C4-2B (cell line): ENCODE data around the gene CHCHD3.

Experiments used
- H3K27ac ChIP-seq: fragments of 450-650 bp; 2 replicates; pipeline ENCODE4 v1.5.1; 2017
- ZFX ChIP-seq: fragments of 450-650 bp; IDR thresholded peaks from 2 replicates; pipeline ENCODE4 v1.6.1; 2017
- TF ChIP-seq, protein P1 (sequence below): fragments of 450-650 bp; conservative IDR thresholded peaks from 2 replicates; pipeline ENCODE4 v1.5.1; 2017; ENCODE audit warnings: mild to moderate bottlenecking

The CHCHD3 gene

GRCh38 chr7:132855901-132856300, 226.0 kb downstream of the CHCHD3 start:
- H3K27ac ChIP-seq = no peak overlapping the region
- TF ChIP-seq, protein P1, sequence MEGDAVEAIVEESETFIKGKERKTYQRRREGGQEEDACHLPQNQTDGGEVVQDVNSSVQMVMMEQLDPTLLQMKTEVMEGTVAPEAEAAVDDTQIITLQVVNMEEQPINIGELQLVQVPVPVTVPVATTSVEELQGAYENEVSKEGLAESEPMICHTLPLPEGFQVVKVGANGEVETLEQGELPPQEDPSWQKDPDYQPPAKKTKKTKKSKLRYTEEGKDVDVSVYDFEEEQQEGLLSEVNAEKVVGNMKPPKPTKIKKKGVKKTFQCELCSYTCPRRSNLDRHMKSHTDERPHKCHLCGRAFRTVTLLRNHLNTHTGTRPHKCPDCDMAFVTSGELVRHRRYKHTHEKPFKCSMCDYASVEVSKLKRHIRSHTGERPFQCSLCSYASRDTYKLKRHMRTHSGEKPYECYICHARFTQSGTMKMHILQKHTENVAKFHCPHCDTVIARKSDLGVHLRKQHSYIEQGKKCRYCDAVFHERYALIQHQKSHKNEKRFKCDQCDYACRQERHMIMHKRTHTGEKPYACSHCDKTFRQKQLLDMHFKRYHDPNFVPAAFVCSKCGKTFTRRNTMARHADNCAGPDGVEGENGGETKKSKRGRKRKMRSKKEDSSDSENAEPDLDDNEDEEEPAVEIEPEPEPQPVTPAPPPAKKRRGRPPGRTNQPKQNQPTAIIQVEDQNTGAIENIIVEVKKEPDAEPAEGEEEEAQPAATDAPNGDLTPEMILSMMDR = no peak
- TF ChIP-seq ZFX = no peak

- no peak overlapping the region for H3K27ac ChIP-seq
- no peak for TF ChIP-seq ZFX
- TF ChIP-seq, protein P1 = no peak
These were observed 227.7 kb downstream of the CHCHD3 start for GRCh38 chr7:132854238-132854637.

DNA sequence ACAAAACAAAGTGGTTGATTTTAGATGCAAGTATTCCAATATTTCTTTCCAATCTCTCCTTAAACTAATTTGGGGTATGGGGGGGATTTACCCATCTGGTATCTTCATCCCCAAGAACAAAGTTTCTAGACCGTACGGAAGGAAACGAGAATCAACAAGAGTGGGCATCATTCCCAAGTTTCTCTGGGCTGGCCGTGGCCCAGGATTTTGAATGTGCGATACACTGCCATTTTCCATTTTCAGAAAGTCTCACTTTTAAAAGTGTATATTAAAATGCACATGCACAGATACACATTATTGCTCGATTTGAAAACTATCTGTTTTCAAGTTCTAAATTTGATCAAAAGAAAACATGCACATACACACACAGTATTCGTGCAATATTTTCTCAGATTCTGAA, 234.5 kb downstream of the CHCHD3 start:
- no peak for TF ChIP-seq ZFX
- TF ChIP-seq, protein P1 = no peak
- no peak overlapping the region for H3K27ac ChIP-seq

DNA sequence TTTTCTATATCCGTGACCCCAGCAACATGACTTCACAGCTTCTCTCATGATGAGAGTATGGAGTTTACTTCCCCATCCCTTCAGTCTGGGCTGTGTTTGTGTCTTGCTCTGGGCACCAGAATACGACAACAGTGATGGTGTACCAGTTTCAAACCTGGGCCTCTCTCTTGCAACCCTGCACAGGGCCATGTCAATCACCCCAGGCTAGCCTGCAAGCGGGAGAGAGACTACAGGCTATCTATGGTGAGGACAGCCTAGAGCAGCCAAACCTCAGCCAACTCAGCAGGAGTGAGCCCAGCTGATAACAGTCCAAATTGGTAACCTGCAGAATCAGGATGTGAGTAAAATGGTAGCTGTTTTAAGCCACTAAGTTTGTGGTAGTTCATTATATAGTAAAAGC, 235.8 kb downstream of the CHCHD3 start:
- H3K27ac ChIP-seq = no peak overlapping the region
- TF ChIP-seq, protein P1 = no peak
- no peak for TF ChIP-seq ZFX

GRCh38 chr7:132842478-132842877, 239.4 kb downstream of the CHCHD3 start:
- no peak overlapping the region for H3K27ac ChIP-seq
- TF ChIP-seq, protein P1 = no peak
- no peak for TF ChIP-seq ZFX

DNA sequence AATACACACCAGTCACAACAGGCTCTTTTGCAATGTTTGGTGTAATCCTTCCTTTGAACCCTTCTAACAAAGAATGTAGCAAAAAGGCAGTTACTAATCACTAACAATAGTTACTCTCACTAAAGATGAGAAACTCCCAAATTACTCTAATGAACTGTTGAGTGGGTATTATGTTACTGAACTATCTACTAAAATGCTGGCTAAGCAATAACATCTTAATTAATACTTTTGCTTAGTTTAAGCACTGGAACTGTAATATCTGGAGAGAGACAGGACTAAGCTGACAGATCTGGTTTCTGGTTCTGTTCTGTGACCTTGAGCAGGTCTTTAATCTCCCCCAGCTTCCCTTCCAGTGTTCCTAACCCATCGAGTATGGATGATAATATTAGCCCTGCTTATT, 241.7 kb downstream of the CHCHD3 start:
- TF ChIP-seq, protein P1 = no peak
- H3K27ac ChIP-seq = no peak overlapping the region

DNA sequence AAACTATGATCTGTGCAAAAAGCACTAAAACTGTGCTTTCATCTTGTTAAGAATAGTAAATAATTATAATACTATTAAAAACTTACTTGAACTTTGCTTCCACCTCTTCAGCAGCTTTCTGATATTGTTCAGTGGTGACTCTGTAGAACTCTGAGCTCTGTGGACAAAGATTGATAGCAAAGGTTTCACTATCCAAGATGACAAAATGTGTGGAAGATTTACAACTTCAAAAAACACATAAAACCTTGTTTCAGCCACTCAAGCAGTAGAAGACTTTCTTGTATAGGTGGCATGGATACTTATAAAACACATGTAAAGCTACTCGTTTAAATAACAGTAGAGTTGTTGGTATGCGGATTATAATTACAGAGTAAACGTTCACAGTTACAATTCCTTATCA, 243.6 kb downstream of the CHCHD3 start:
- no peak overlapping the region for H3K27ac ChIP-seq
- no peak for TF ChIP-seq ZFX
- TF ChIP-seq, protein P1 = no peak
